CD4-positive, alpha-beta T cell (primary cell): ENCODE measurements around the gene PPP1R14C. TPM values are rescaled to one million over a fixed set of nuclear protein-coding genes. Genes with fewer than 3 reads are reported as not detected.

ENCODE experiments used
- ATAC-seq: fragments of 200-7000 bp; cut with Tn5 transposase; one replicate; pipeline ENCODE4 v1.10.0; 2022; ENCODE audit warnings: mild to moderate bottlenecking; ENCODE audit not compliant: poor library complexity
- CTCF ChIA-PET: fragments of 350-600 bp; sonication (Branson Sonifier 250); formaldehyde crosslinking; loops from one replicate; lab custom pipeline; 2021; ENCODE audit warnings: antibody characterized with exemption, inconsistent platforms; lab: Charles Lee
- POLR2A ChIA-PET: fragments of 350-600 bp; sonication (Branson Sonifier 250); formaldehyde crosslinking; loops from one replicate; lab custom pipeline; 2021; ENCODE audit warnings: antibody characterized with exemption, inconsistent platforms; lab: Charles Lee
- DNase-seq, 14 experiments: peaks; one replicate each; pipeline ENCODE4 v3.0.0-alpha.2; 2013 to 2020; ENCODE audit warnings: mixed read lengths in 2 of 14
- H3K27ac ChIP-seq, 2 donors: one replicate each; pipeline versions ENCODE4 v1.5.1 to v1.7.0; 2013; ENCODE audit warnings: low read length in 2 of 2, low read depth in 1 of 2, mild to moderate bottlenecking in 1 of 2
- H3K27me3 ChIP-seq, 2 experiments: 1 replicate in 1 of 2; 2 replicates in 1 of 2; pipeline versions ENCODE4 v1.6.1 to v1.7.0; 2013; ENCODE audit warnings: low read length in 2 of 2, control low read depth in 1 of 2, mild to moderate bottlenecking in 1 of 2, moderate library complexity in 1 of 2; ENCODE audit not compliant: insufficient read depth in 2 of 2, control insufficient read depth in 1 of 2
- H3K36me3 ChIP-seq: one replicate; pipeline ENCODE4 v1.6.1; 2013; ENCODE audit warnings: low read length, control low read depth; ENCODE audit not compliant: insufficient read depth
- H3K4me1 ChIP-seq: one replicate; pipeline ENCODE4 v1.6.1; 2013; ENCODE audit warnings: low read length, control low read depth; ENCODE audit not compliant: insufficient read depth
- H3K4me3 ChIP-seq: one replicate; pipeline ENCODE4 v1.5.1; 2013; ENCODE audit warnings: mild to moderate bottlenecking, low read length, moderate library complexity
- H3K9me3 ChIP-seq, 2 experiments: 1 replicate in 1 of 2; 2 replicates in 1 of 2; pipeline versions ENCODE4 v1.6.1 to v1.7.0; 2013; ENCODE audit warnings: low read length in 2 of 2, mild to moderate bottlenecking in 2 of 2, control low read depth in 1 of 2, moderate library complexity in 1 of 2; ENCODE audit not compliant: control insufficient read depth in 1 of 2, insufficient read depth in 1 of 2
- H3K27ac Mint-ChIP-seq: one replicate; pipeline ENCODE4 v1.8.0; 2020; ENCODE audit warnings: mixed read lengths
- H3K27me3 Mint-ChIP-seq: one replicate; pipeline ENCODE4 v1.8.0; 2021; ENCODE audit warnings: mixed read lengths
- H3K36me3 Mint-ChIP-seq: one replicate; pipeline ENCODE4 v1.8.0; 2021; ENCODE audit warnings: low read depth, mixed read lengths
- H3K4me1 Mint-ChIP-seq: one replicate; pipeline ENCODE4 v1.8.0; 2021; ENCODE audit warnings: low read depth, mixed read lengths
- H3K4me3 Mint-ChIP-seq: one replicate; pipeline ENCODE4 v1.8.0; 2020; ENCODE audit warnings: mild to moderate bottlenecking, mixed read lengths
- H3K9me3 Mint-ChIP-seq: one replicate; pipeline ENCODE4 v1.8.0; 2020; ENCODE audit warnings: mixed read lengths
- intact Hi-C, 2 experiments: fragments of 100-400 bp; cut with DNase I in 1 of 2; cut with micrococcal nuclease in 1 of 2; formaldehyde crosslinking; loops; one replicate each; pipeline versions ENCODE4 v1.15.1 to v1.9.0; 2023 to 2025; cut with DNase I, micrococcal nuclease
- total RNA-seq, 174 experiments: library from RNA in 2 of 174; stranded (reverse) in 2 of 174; gene quantifications; one replicate each; pipeline ENCODE4 v1.2.3 and lab custom pipeline; 2021 to 2026
- TF ChIP-seq, protein P1 (sequence below): fragments of 200-600 bp; IDR thresholded peaks from one replicate; pipeline ENCODE4 v1.8.0; 2022; ENCODE audit warnings: antibody characterized with exemption, mild to moderate bottlenecking

The PPP1R14C gene
- total RNA-seq, 2 experiments from 2014 or later, result not detected

DNA sequence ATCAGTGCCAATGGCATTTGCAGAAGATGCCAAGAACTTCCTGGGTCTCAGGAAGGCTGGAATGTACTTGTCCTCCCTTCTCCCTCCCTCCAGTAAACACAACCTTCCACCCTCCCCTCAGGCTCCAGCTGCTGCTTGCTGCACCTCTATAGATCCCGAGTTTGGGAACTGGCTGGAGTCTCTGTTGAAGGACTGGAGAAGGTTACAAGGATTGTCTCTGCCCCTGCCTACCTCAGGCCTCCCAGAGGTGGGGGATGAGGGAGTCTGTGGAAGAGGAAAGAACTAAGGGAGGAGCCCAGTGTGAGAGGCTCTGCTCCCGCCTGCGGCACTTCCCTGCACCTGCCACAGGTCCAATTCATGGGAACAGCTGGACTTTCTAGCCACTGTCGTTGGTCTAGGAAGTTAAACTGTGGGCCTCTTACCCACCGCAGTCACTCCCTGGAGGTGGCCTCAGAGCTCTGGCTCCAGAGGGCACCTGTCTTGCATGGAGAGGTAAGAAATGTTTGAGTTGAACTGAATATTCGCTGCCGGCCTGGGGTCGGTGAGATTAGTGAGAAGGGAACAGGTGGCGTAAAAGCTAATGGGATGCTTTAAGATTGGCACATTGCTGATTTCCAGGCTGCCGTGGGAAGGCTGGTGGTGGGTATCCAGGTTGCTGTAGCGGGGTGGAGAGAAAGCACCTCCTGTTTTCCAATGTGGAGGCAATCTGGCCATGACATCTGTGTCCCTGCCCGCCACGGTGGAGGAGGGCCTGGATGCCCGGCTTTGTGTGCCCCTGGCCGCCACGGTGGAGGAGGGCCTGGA lies 54.3 kb downstream of the PPP1R14C start:
- ChIA-PET CTCF (no interaction called here), POLR2A (no interaction called here)
- Mint-ChIP-seq H3K27me3 (peaks cover 11% of the 10 kb centered on the region), H3K27ac (no peak overlapping the region), H3K36me3 (no peaks in the 10 kb centered on the region), H3K4me1 (no peaks in the 10 kb centered on the region), H3K4me3 (no peak overlapping the region), H3K9me3 (no peaks in the 10 kb centered on the region)
- ATAC-seq (no peak), DNase-seq (no peak)
- H3K9me3 ChIP-seq, result no peaks in the 10 kb centered on the region
- no peaks in the 10 kb centered on the region for H3K27me3 ChIP-seq
- no peaks in the 10 kb centered on the region for H3K36me3 ChIP-seq
- no peaks in the 10 kb centered on the region for H3K4me1 ChIP-seq
- no peak overlapping the region for H3K4me3 ChIP-seq
- H3K27ac ChIP-seq, result no peak overlapping the region
- intact Hi-C loops, result no loop called here
- TF ChIP-seq, protein P1, sequence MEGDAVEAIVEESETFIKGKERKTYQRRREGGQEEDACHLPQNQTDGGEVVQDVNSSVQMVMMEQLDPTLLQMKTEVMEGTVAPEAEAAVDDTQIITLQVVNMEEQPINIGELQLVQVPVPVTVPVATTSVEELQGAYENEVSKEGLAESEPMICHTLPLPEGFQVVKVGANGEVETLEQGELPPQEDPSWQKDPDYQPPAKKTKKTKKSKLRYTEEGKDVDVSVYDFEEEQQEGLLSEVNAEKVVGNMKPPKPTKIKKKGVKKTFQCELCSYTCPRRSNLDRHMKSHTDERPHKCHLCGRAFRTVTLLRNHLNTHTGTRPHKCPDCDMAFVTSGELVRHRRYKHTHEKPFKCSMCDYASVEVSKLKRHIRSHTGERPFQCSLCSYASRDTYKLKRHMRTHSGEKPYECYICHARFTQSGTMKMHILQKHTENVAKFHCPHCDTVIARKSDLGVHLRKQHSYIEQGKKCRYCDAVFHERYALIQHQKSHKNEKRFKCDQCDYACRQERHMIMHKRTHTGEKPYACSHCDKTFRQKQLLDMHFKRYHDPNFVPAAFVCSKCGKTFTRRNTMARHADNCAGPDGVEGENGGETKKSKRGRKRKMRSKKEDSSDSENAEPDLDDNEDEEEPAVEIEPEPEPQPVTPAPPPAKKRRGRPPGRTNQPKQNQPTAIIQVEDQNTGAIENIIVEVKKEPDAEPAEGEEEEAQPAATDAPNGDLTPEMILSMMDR, result no peak

DNA sequence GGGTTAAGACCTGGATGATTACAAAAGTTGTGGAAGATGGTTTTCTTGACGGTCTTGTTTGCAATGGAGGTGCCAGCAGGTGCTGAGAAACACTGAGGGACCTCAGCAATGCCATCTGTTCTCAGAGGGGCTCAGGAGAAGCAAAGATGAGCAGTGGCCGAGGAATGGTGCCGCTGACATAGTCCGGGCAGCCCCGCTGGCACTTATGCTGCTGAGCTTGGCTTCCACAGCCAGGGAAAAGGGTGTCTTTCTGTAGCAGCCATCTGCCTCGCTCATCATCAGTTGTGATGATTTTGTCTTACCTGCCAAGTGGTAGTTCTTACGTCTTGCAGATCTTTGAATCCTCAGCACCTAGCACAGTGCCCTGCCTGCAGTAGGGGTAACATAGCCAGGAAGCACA lies 55.7 kb downstream of the PPP1R14C start:
- Mint-ChIP-seq H3K4me1 (no peaks in the 10 kb centered on the region), H3K27ac (no peak overlapping the region), H3K36me3 (no peaks in the 10 kb centered on the region), H3K27me3 (peaks cover 11% of the 10 kb centered on the region), H3K4me3 (no peak overlapping the region), H3K9me3 (no peaks in the 10 kb centered on the region)
- Histone ChIP-seq H3K36me3 (no peaks in the 10 kb centered on the region), H3K4me1 (no peaks in the 10 kb centered on the region), H3K9me3 (no peaks in the 10 kb centered on the region), H3K4me3 (no peak overlapping the region), H3K27me3 (no peaks in the 10 kb centered on the region), H3K27ac (no peak overlapping the region)
- ATAC-seq (no peak), DNase-seq (no peak)
- ChIA-PET CTCF (no interaction called here), POLR2A (no interaction called here)
- TF ChIP-seq, protein P1, result no peak
- intact Hi-C loops, result no loop called here

DNA sequence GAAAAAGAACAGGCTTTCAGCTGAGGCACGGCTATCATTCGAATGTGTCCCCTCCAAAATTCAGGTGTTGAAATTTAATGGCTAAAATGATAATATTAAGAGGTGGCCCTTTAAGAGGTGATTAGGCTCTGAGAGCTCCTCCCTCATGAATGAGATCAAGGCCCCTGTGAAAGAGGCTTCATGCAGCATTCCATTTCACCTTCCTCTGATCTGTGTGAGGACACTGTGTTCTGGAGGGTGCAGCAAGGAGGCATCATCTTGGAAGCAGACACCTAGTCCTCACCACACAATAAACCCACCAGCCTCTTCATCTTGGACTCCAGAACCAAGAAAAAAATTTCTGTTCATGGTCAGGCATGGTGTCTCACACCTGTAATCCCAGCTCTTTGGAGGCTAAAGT lies 56.4 kb downstream of the PPP1R14C start:
- CTCF ChIA-PET, result no interaction called here
- Histone ChIP-seq H3K4me1 (no peaks in the 10 kb centered on the region), H3K4me3 (no peak overlapping the region), H3K27ac (no peak overlapping the region), H3K27me3 (no peaks in the 10 kb centered on the region), H3K9me3 (no peaks in the 10 kb centered on the region), H3K36me3 (no peaks in the 10 kb centered on the region)
- Mint-ChIP-seq H3K27ac (no peak overlapping the region), H3K27me3 (peaks cover 11% of the 10 kb centered on the region), H3K9me3 (no peaks in the 10 kb centered on the region), H3K36me3 (no peaks in the 10 kb centered on the region), H3K4me1 (no peaks in the 10 kb centered on the region), H3K4me3 (no peak overlapping the region)
- DNase-seq, result no peak
- TF ChIP-seq, protein P1, result no peak
- POLR2A ChIA-PET, result no interaction called here
- intact Hi-C loops, result no loop called here
- ATAC-seq, result no peak
